Inflammatory macrophage treated with lipopolysaccharide for 4 hours (primary cell): ENCODE measurements around the gene TTC3.
"Not testable (repeated sequence)": the region's sequence is repeated elsewhere in the genome, so short reads cannot be mapped to it uniquely, and the experiment has no call there.

ENCODE experiments used
- DNase-seq: peaks from one replicate; pipeline ENCODE4 v3.0.0-alpha.2; 2020

The TTC3 gene

DNA sequence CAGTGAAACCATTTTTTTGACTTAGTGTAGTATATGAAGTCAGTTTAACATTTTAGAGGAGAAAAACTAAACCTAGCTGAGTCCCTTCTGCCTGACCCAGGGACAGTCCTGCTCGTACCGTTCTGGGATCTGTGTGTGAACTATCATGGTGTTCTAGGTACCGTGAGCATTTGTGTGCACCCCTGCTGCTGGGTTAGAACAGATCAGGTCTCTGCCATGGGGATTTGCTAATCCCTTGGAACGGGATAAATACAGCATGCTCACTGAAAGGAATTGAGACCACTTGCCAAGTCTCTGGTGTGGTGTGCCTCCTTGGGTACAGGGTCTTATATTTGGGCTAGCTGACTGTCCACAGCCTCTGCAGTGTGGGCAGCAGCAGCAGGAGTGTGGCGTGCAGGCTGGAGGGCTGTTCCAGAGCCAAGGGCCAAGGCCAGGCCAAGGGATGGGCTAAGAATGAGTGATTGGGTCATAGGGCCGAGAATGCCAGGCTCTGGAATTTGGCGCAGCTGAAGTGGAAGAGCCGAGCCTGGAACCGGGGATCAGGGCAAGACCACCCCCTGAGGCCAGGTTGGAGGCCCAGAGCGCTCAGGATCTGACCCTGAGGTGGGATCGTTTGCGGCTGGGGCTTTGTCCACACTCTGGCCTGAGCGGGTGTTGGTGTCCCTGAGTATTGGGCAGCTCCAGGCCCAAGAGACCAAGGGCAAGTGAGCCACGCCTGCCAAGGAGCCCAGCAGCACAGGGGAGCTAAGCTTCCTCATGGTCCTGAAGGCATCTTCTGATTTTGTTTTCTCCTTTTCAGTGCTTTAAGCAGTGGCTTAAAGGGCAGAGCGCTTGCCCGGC lies 127.8 kb downstream of the TTC3 start:
- DNase-seq: no peak

- no peak for DNase-seq
These were observed 129.4 kb downstream of the TTC3 start for GRCh38 chr21:37202221-37203110.

GRCh38 chr21:37204580-37204979 lies 131.5 kb downstream of the TTC3 start:
- DNase-seq: no peak

DNA sequence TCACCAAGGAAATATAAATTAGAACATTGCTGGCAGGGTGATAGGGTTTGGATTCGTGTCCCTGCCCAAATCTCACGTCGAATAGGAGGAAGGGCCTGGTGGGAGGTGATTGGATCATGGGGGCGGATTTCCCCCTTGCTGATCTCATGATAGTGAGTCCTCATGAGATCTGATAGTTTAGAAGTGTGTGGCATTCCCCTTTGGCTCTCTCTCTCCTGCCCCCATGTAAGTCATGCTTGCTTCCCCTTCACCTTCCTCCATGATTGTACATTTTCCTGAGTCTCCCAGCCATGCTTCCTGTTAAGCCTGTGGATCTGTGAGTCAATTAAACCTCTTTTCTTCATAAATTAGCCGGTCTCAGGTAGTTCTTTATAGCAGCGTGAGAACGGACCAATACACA lies 133.4 kb downstream of the TTC3 start:
- DNase-seq: peak; percentile 46

- peak; percentile 11 for DNase-seq
These were observed 134.5 kb downstream of the TTC3 start for GRCh38 chr21:37207441-37208009.

DNA sequence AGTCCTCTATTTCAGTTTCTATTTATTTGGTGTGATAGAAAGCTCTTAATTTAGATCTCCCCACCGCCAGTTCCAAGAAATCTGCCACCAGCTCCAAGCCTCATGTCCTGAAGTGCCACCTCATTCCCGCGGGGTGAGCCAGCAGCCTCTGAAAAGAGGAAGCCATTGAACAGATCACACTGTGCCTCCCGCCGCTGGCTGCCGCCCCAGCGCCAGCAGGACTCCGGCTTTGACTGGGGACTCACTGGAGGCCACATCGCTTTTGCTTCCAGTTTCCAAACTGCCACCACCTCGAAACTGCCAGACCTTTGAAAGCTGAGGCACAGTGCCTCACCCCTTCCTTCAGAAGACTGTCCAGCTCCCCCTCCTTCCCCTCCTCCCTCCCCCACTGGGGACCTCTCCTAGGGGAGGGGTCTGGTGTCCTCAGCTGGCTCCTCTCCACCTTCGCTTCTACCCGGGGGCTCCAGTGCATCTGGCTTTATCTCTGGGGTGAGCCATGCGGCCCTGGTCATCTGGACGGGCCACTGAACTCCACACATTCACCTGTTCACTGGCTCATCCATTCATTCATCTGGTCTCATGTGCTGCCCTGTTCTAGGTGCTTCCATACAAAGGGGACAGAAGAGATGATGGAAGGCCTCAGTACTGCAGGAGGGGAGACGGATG lies 135.1 kb downstream of the TTC3 start:
- peak; percentile 95 for DNase-seq

GRCh38 chr21:37208741-37209225 lies 135.7 kb downstream of the TTC3 start:
- no peak for DNase-seq

DNA sequence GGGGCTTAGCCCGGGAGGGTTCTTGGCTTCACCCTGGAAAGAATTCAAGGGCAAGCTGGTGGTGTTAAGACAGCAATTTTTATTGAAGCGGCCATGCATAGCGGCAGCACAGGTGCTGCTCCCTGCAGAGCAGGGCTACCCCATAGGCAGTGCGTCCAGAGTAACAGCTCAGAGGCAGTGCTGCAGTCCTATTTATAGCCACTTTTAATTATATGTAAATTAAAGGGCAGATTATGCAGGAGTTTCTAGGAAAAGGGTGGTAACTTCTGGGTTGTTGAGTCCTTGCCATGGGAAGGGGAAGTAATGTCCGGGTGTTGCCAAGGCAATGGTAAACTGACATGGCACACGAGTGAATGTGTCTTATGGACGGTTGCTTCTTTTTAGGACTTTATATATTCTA lies 137.1 kb downstream of the TTC3 start:
- peak; percentile 68 for DNase-seq

DNA sequence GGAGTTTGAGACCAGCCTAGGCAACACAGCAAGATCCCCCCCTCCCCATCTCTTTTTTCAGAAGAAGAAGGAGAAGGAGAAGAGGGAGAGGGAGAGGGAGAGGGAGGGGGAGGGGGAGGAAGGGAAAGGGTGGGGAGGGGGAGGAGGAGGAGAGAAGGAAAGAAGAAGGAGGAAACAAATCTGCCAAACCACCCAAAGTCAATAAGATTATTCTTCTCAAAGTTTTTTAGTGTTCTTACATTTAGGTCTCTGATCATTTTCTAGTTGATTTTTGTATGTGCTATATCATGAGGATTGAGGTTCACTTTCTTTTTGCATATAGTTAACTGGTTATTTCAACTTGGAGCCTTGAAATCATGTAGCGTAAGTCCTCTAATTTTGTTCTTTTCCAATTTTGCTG lies 137.7 kb downstream of the TTC3 start:
- DNase-seq: no peak

DNA sequence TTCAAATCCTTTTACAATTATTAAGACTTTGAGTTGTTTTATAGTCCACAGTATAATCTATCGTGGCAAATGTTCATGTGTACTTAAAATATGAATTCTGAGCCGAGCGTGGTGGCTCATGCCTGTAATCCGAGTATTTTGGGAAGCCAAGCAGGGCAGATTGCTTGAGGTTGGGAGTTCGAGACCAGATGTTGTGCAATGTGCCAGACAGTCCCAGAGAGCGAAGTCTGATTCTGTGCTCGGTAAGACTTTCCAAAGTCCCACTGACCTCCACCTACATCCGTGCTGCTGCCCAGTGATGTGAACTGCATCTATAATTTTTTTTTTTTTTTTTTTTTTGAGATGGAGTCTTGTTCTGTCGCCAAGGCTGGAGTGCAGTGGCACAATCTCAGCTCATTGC lies 141.9 kb downstream of the TTC3 start:
- no peak for DNase-seq

- peak; percentile 16 for DNase-seq
These were observed 146.8 kb downstream of the TTC3 start for GRCh38 chr21:37219761-37220432.

DNA sequence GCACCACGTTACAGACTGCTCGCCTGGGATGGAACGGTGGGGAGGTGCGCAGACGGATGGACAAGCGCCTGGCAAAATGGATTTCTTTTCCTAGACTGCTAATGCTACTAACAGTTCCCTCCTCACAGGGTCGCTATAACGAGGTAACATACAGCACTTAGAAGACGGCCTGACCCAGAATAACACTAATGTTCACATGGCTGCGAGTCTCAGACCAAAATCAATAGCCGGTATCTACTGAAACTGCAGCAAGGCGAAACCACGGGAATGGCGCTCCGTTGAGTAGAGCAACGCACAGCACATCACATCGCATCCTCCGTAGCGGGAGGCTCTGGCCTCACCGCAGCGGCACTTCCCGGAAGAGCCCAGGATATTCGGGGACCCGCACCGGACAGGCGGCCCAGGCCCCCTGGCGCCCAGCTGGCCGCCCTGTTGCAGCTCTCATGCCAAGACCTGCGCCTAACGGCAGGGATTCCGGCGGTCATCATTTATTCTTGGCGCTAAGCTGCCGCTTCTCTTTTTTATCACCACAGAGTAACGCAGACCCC lies 147.5 kb downstream of the TTC3 start:
- DNase-seq: peak; percentile 25

DNA sequence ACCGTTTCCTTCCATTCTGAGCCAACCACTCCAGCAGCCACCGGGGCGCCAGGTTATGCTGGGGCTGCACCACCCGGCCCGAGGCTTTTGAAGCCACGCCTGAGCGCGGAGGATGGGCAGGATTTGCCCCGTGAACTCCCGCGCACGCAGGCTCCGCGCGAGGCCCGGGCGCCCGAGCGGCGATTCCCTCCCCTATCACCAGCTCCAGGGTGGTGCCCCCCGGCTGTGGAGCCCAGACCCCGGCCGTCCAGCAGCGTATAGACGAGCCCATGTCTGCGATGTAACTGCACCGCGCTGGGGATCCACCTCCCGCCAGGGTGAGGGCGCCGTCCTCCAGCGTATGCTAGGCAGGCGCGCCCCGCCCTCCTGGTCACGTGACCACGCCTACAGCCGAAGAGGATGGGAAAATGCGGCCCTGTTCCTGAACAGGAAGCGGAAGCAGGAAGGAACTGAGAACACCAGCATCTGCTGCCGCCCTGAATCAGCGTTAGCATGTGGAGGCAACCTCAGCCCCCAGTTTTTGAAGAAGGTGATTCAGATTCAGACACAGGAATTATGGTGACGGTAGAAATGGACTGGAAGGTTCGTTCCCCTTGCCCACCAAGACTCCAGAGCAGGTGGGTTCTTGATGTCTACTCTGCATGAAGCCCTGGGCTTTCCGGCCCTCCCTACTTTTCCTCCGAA lies 148.1 kb downstream of the TTC3 start:
- DNase-seq: peak; percentile 96

DNA sequence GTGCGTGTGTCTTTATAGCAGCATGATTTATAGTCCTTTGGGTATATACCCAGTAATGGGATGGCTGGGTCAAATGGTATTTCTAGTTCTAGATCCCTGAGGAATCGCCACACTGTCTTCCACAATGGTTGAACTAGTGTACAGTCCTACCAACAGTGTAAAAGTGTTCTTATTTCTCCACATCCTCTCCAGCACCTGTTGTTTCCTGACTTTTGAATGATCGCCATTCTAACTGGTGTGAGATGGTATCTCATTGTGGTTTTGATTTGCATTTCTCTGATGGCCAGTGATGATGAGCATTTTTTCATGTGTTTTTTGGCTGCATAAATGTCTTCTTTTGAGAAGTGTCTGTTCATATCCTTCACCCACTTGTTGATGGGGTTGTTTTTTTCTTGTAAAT lies 149.2 kb downstream of the TTC3 start:
- not testable (repeated sequence) for DNase-seq

- no peak for DNase-seq
These were observed 150.8 kb downstream of the TTC3 start for GRCh38 chr21:37223804-37224345.

- no peak for DNase-seq
These were observed 152.1 kb downstream of the TTC3 start for GRCh38 chr21:37224861-37225839.

DNA sequence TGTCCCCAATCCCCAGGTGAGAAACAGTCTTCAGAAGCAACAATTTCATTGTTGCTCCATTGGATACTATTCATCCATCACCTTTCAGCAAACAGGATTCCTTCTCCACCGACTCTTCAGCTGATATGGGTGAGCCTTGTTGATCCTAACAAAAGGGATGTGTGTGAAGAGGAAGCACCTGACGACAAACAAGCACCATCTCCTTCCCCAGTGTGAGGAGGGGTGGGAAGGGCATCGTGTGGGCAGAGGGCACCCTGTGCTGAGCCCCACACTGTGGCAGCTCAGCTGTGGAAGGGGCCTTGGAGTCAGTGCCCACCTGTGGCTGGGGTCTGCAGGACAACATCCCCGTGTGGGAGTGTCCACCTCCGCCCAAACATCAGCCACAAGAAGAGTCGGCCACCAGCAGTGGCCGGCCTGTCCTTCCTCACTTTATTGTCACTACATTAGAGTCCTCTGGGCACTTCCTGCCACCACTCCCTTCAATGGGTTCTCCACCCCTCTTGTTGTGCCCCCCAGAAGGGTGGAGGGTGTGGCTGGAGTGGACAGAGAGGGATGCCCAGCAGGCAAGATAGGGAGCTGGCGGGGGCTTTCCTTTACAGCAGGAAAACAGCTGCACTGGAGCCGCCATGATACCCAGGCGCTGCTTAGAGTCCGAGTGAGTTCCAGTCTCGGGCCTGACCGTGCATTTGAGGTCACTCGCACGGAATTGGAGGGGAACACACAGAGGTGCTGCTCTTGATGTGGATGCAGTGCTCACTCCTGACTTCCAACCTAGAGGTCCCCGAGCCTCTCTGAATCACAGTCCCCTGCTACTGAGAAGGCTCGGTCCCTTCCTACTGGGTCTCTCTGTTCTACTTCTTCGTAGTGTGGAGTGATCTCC lies 153.2 kb downstream of the TTC3 start:
- DNase-seq: no peak
